Measurements from ENCODE around the gene APOBEC3A. TPM values are rescaled to one million over a fixed set of nuclear protein-coding genes. Genes with fewer than 3 reads are reported as not detected.

Gene APOBEC3A
- total RNA-seq, 1 donor from 2014 or later, result not detected

- Histone ChIP-seq H3K36me3 (ENCODE audit: control insufficient read depth, insufficient read depth, low read length) (no peaks in the 10 kb centered on the region), H3K27me3 (ENCODE audit: control insufficient read depth, insufficient read depth, low read length) (peaks cover 13% of the 10 kb centered on the region), H3K4me3 (ENCODE audit: low read depth, low read length) (no peak overlapping the region)
- DNase-seq (ENCODE audit: low read depth) (no peak), FAIRE-seq (peak; percentile 18)
- TF ChIP-seq CTCF (IDR thresholded peaks at IDR 0.05; ENCODE audit: insufficient read depth, low read length, severe bottlenecking), result no peak
These were observed 7.6 kb downstream of the APOBEC3A start for GRCh38 chr22:38964989-38965388.

DNA sequence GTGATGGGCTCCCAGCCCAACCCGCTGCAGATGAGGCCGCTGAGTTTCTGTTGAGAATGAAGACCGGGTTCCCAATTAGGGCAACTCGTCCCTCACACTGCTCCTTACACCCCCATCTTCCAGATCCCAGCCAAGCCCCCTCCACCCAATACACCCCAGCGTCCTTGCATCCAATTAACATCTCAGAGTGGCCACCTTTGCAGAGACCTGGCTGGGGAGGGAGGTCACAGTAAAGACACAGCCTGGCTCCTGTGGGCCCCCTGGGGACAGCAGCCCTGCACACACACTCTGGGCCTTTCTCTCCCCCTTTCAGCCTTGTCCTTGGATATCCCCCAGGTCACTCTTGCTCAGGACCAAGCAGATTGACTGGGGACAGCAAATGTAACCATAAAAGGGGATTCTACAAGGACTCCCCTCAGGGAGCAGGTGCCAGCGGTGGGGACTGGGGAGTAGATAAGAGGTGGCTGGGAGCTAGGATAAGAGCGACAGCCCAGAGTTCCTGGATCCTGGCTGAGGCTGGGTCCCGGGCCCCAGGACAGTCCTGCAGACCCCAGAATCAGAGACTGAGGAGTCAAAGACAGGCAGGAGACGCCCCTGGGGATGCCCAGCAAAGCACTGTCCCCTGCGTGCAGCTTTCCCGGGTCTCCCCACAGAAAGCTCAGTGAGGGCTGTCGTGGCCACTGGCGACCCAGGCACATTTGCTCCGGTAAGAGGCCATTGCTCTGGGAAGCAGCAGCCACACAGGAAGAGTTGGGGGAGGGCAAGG lies 8.4 kb downstream of the APOBEC3A start:
- no peak for FAIRE-seq
- no peaks in the 10 kb centered on the region for H3K36me3 ChIP-seq (ENCODE audit: control insufficient read depth, insufficient read depth, low read length)
- TF ChIP-seq CTCF (IDR thresholded peaks at IDR 0.05; ENCODE audit: insufficient read depth, low read length, severe bottlenecking), result no peak
- peaks cover 12% of the 10 kb centered on the region for H3K27me3 ChIP-seq (ENCODE audit: control insufficient read depth, insufficient read depth, low read length)
- no peak overlapping the region for H3K4me3 ChIP-seq (ENCODE audit: low read depth, low read length)
- no peak for DNase-seq (ENCODE audit: low read depth)

GRCh38 chr22:38966380-38966702 lies 8.9 kb downstream of the APOBEC3A start:
- no peak for TF ChIP-seq CTCF (IDR thresholded peaks at IDR 0.05; ENCODE audit: insufficient read depth, low read length, severe bottlenecking)
- Histone ChIP-seq H3K36me3 (ENCODE audit: control insufficient read depth, insufficient read depth, low read length) (no peaks in the 10 kb centered on the region), H3K27me3 (ENCODE audit: control insufficient read depth, insufficient read depth, low read length) (peaks cover 12% of the 10 kb centered on the region), H3K4me3 (ENCODE audit: low read depth, low read length) (no peak overlapping the region)
- no peak for DNase-seq (ENCODE audit: low read depth)
- FAIRE-seq, result no peak

DNA sequence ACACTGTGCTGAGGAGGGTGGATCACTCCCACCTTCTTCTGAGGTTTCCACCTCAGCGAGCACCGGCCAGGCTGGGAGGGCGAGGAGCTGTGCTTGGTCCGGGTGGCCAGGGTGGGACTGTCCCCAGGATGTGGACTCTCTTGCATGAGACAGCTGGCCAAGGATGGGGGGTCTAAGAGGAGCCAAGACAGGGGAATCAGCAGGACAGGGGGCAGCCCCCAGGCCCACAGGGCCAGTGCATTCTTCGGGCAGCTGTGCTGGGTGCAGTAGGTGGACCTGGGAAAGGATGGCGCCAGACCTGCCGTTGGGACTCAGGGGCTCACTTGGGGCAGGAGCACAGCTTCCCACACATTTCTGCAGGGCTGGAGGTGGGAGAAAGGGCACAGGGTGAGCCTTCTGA lies 9.5 kb downstream of the APOBEC3A start:
- TF ChIP-seq CTCF (IDR thresholded peaks at IDR 0.05; ENCODE audit: insufficient read depth, low read length, severe bottlenecking), result no peak
- peaks cover 12% of the 10 kb centered on the region for H3K27me3 ChIP-seq (ENCODE audit: control insufficient read depth, insufficient read depth, low read length)
- FAIRE-seq (no peak), DNase-seq (ENCODE audit: low read depth) (no peak)
- no peak overlapping the region for H3K4me3 ChIP-seq (ENCODE audit: low read depth, low read length)
- H3K36me3 ChIP-seq (ENCODE audit: control insufficient read depth, insufficient read depth, low read length), result no peaks in the 10 kb centered on the region

DNA sequence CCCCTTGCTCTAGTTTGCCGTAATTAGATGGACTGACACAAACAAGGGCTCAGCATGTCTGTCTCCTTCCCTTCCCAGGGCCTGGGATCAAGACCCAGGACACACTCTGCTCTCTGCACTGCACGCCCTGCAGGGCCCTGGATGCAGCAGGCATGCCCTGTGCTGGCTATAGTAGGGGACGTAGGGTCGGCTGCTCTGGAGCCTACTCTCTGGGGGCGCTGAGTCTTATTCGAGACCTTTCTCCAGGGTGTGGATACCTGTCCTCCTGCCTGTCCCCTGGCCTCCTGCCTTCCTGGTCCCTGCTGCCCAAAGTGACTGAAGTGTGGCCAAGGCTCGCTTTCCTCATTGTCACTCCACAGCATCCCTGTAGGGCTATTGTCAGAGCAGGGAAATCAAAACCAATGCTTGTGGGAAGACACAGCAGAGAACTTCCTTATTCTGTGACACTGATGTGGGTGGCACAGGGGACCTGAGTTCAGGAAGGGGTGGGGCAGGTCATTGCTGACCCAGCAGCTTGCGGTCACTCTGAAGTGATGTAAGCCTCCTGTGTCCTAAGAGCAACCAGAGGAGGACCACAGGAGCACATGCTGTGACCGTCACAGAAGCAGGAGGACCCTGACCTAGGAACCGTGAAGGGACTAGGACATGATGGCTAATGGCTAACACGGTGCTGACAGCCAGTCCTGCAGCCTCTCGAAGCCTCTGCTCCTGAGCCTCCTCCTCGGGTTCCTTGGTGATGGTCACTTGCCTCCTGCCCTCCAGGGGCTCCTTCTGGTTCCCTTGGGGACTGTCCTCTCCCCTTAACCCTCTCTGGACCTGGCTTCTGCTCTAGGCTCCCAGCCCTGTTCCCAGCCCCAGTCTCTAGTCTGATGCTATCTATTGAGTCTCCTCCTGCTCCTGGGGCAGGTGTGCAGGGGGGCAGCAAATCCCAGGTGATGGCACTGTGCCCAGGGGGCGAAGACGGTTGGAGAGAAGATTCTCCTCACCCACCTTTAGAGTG lies 10.3 kb downstream of the APOBEC3A start:
- peak; percentile 85 for FAIRE-seq
- Histone ChIP-seq H3K27me3 (ENCODE audit: control insufficient read depth, insufficient read depth, low read length) (peaks cover 12% of the 10 kb centered on the region), H3K4me3 (ENCODE audit: low read depth, low read length) (no peak overlapping the region), H3K36me3 (ENCODE audit: control insufficient read depth, insufficient read depth, low read length) (no peaks in the 10 kb centered on the region)
- TF ChIP-seq CTCF (IDR thresholded peaks at IDR 0.05; ENCODE audit: insufficient read depth, low read length, severe bottlenecking), result no peak
- DNase-seq (ENCODE audit: low read depth), result no peak

Measured in bronchial epithelial cell (primary cell).